Measurements from ENCODE around the gene CALML6.
"Not testable (repeated sequence)": the region's sequence is repeated elsewhere in the genome, so short reads cannot be mapped to it uniquely, and the experiment has no call there.

- TF ChIP-seq CTCF (conservative IDR thresholded peaks at IDR 0.05; ENCODE audit: low read depth in 2 of 2); EZH2phosphoT487 (IDR thresholded peaks at IDR 0.05; ENCODE audit: unreplicated experiment); EZH2 (IDR thresholded peaks at IDR 0.05; ENCODE audit: low read depth, unreplicated experiment); CREB1 (CRISPR knock-in tag; IDR thresholded peaks at IDR 0.05; ENCODE audit: low read depth): not testable (repeated sequence)
Measured at GRCh38 chr1:1934848-1935247, 19.8 kb downstream of the CALML6 start.

Measured in GM23338 (cell line).